ENCODE data around the gene ZNF606. TPM values are rescaled to one million over a fixed set of nuclear protein-coding genes. Genes with fewer than 3 reads are reported as not detected.

Gene ZNF606
- total and polyA plus RNA-seq, 5 donors from 2014 or later, result 1.6 to 10.3 (median 5.1) TPM

- peaks cover 17% of the 10 kb centered on the region for H3K36me3 Mint-ChIP-seq
- peaks cover 10 to 22% (median 11%) of the 10 kb centered on the region in 4 donors for H3K4me1 Mint-ChIP-seq
- H3K27ac Mint-ChIP-seq, result no peak overlapping the region
- H3K4me3 Mint-ChIP-seq, result no peak overlapping the region
- DNase-seq (no peak), ATAC-seq (ENCODE audit: low read depth in 2 of 2) (no peak)
- peaks cover 5% of the 10 kb centered on the region for H3K36me3 ChIP-seq (ENCODE audit: control insufficient read depth, insufficient read depth, low read length)
- no peaks in the 10 kb centered on the region for H3K27me3 ChIP-seq (ENCODE audit: control insufficient read depth, insufficient read depth, low read length)
- H3K9me3 Mint-ChIP-seq, result peaks cover 7 to 41% (median 13%) of the 10 kb centered on the region in 7 donors
- H3K27me3 Mint-ChIP-seq, result no peaks in the 10 kb centered on the region
- H3K9me3 ChIP-seq (ENCODE audit: control insufficient read depth in 2 of 2, low read length in 2 of 2), result peaks cover 28 to 48% of the 10 kb centered on the region in 2 experiments
- H3K4me3 ChIP-seq (ENCODE audit: low read depth, low read length), result no peak overlapping the region
- peaks cover 6% of the 10 kb centered on the region for H3K4me1 ChIP-seq (ENCODE audit: control insufficient read depth, insufficient read depth, low read length, poor library complexity, severe bottlenecking)
- H3K27ac ChIP-seq (ENCODE audit: insufficient read depth, low read length, poor library complexity, severe bottlenecking), result no peak overlapping the region
Observed at GRCh38 chr19:57949296-57949695, 53.3 kb downstream of the ZNF606 start.

GRCh38 chr19:57947419-57948134 lies 55.0 kb downstream of the ZNF606 start, which contains the start of gene ZNF256:
Gene ZNF256 (minus strand): TSS chr19:57947706. CDS start chr19:57947474, 232 bp downstream.
- H3K4me1 ChIP-seq (ENCODE audit: control insufficient read depth, insufficient read depth, low read length, poor library complexity, severe bottlenecking), result peaks cover 6% of the 10 kb centered on the region
- Mint-ChIP-seq H3K9me3 (peaks cover 7 to 46% (median 17%) of the 10 kb centered on the region in 7 donors), H3K4me3 (peak within 1 kb of the TSS; percentile 94 to 97 (median 96)), H3K4me1 (peaks cover 10 to 27% (median 11%) of the 10 kb centered on the region in 4 donors), H3K27me3 (no peaks in the 10 kb centered on the region), H3K27ac (peak within 1 kb of the TSS; percentile 89 to 94 (median 91)), H3K36me3 (peaks cover 34% of the 10 kb centered on the region)
- H3K4me3 ChIP-seq (ENCODE audit: low read depth, low read length), result peak within 1 kb of the TSS; percentile 87
- H3K36me3 ChIP-seq (ENCODE audit: control insufficient read depth, insufficient read depth, low read length), result peaks cover 22% of the 10 kb centered on the region
- ATAC-seq (ENCODE audit: low read depth in 2 of 2) (peak; percentile 96 to 97), DNase-seq (peak; percentile 73 to 94 (median 80))
- peaks cover 37 to 52% of the 10 kb centered on the region in 2 experiments for H3K9me3 ChIP-seq (ENCODE audit: control insufficient read depth in 2 of 2, low read length in 2 of 2)
- peak within 1 kb of the TSS; percentile 69 for H3K27ac ChIP-seq (ENCODE audit: insufficient read depth, low read length, poor library complexity, severe bottlenecking)
- H3K27me3 ChIP-seq (ENCODE audit: control insufficient read depth, insufficient read depth, low read length), result no peaks in the 10 kb centered on the region

GRCh38 chr19:57947088-57947418 lies 55.6 kb downstream of the ZNF606 start:
- ATAC-seq (ENCODE audit: low read depth in 2 of 2) (no peak), DNase-seq (no peak)
- Histone ChIP-seq H3K4me3 (ENCODE audit: low read depth, low read length) (peak overlapping the region; percentile 69), H3K27me3 (ENCODE audit: control insufficient read depth, insufficient read depth, low read length) (no peaks in the 10 kb centered on the region), H3K27ac (ENCODE audit: insufficient read depth, low read length, poor library complexity, severe bottlenecking) (peak overlapping the region; percentile 69), H3K4me1 (ENCODE audit: control insufficient read depth, insufficient read depth, low read length, poor library complexity, severe bottlenecking) (peaks cover 6% of the 10 kb centered on the region), H3K9me3 (ENCODE audit: control insufficient read depth in 2 of 2, low read length in 2 of 2) (peaks cover 42 to 57% of the 10 kb centered on the region in 2 experiments), H3K36me3 (ENCODE audit: control insufficient read depth, insufficient read depth, low read length) (peaks cover 27% of the 10 kb centered on the region)
- Mint-ChIP-seq H3K27ac (peak overlapping the region; percentile 68 to 91 (median 74)), H3K36me3 (peaks cover 39% of the 10 kb centered on the region), H3K4me3 (peak overlapping the region; percentile 59 to 96 (median 95)), H3K9me3 (peaks cover 7 to 52% (median 19%) of the 10 kb centered on the region in 7 donors), H3K27me3 (no peaks in the 10 kb centered on the region), H3K4me1 (peaks cover 10 to 27% (median 11%) of the 10 kb centered on the region in 4 donors)

GRCh38 chr19:57946316-57946715 lies 56.3 kb downstream of the ZNF606 start:
- DNase-seq (no peak), ATAC-seq (ENCODE audit: low read depth in 2 of 2) (no peak)
- H3K27me3 ChIP-seq (ENCODE audit: control insufficient read depth, insufficient read depth, low read length), result no peaks in the 10 kb centered on the region
- peaks cover 35% of the 10 kb centered on the region for H3K36me3 ChIP-seq (ENCODE audit: control insufficient read depth, insufficient read depth, low read length)
- H3K9me3 ChIP-seq (ENCODE audit: control insufficient read depth in 2 of 2, low read length in 2 of 2), result peaks cover 50 to 65% of the 10 kb centered on the region in 2 experiments
- peaks cover 6% of the 10 kb centered on the region for H3K4me1 ChIP-seq (ENCODE audit: control insufficient read depth, insufficient read depth, low read length, poor library complexity, severe bottlenecking)
- Mint-ChIP-seq H3K36me3 (peaks cover 47% of the 10 kb centered on the region), H3K9me3 (peaks cover 7 to 56% (median 26%) of the 10 kb centered on the region in 7 donors), H3K27ac (peak overlapping the region; percentile 10 to 68 (median 23)), H3K27me3 (no peaks in the 10 kb centered on the region), H3K4me3 (peak overlapping the region; percentile 59 to 96 (median 95)), H3K4me1 (peaks cover 10 to 27% (median 11%) of the 10 kb centered on the region in 4 donors)
- peak overlapping the region; percentile 69 for H3K4me3 ChIP-seq (ENCODE audit: low read depth, low read length)
- H3K27ac ChIP-seq (ENCODE audit: insufficient read depth, low read length, poor library complexity, severe bottlenecking), result no peak overlapping the region

GRCh38 chr19:57941593-57941992 lies 61.0 kb downstream of the ZNF606 start:
- Histone ChIP-seq H3K4me3 (ENCODE audit: low read depth, low read length) (peak overlapping the region; percentile 11), H3K36me3 (ENCODE audit: control insufficient read depth, insufficient read depth, low read length) (peaks cover 48% of the 10 kb centered on the region), H3K4me1 (ENCODE audit: control insufficient read depth, insufficient read depth, low read length, poor library complexity, severe bottlenecking) (peaks cover 1% of the 10 kb centered on the region), H3K27me3 (ENCODE audit: control insufficient read depth, insufficient read depth, low read length) (no peaks in the 10 kb centered on the region), H3K27ac (ENCODE audit: insufficient read depth, low read length, poor library complexity, severe bottlenecking) (no peak overlapping the region), H3K9me3 (ENCODE audit: control insufficient read depth in 2 of 2, low read length in 2 of 2) (peaks cover 64 to 95% of the 10 kb centered on the region in 2 experiments)
- H3K27me3 Mint-ChIP-seq, result no peaks in the 10 kb centered on the region
- ATAC-seq (ENCODE audit: low read depth in 2 of 2) (no peak), DNase-seq (no peak)
- H3K4me1 Mint-ChIP-seq, result peaks cover 7 to 17% (median 8%) of the 10 kb centered on the region in 4 donors
- peaks cover 74% of the 10 kb centered on the region for H3K36me3 Mint-ChIP-seq
- H3K27ac Mint-ChIP-seq, result peak overlapping the region in 1 of 3 donors; percentile 38
- peaks cover 6 to 84% (median 34%) of the 10 kb centered on the region in 7 donors for H3K9me3 Mint-ChIP-seq
- no peak overlapping the region for H3K4me3 Mint-ChIP-seq

GRCh38 chr19:57935731-57936130 lies 66.9 kb downstream of the ZNF606 start:
- peaks cover 35% of the 10 kb centered on the region for H3K36me3 Mint-ChIP-seq
- H3K27ac Mint-ChIP-seq, result no peak overlapping the region
- H3K4me3 Mint-ChIP-seq, result no peak overlapping the region
- no peak overlapping the region for H3K27ac ChIP-seq (ENCODE audit: insufficient read depth, low read length, poor library complexity, severe bottlenecking)
- H3K9me3 ChIP-seq (ENCODE audit: control insufficient read depth in 2 of 2, low read length in 2 of 2), result peaks cover 42 to 91% of the 10 kb centered on the region in 2 experiments
- H3K36me3 ChIP-seq (ENCODE audit: control insufficient read depth, insufficient read depth, low read length), result peaks cover 8% of the 10 kb centered on the region
- no peak overlapping the region for H3K4me3 ChIP-seq (ENCODE audit: low read depth, low read length)
- H3K27me3 Mint-ChIP-seq, result peaks cover 8% of the 10 kb centered on the region
- DNase-seq (no peak), ATAC-seq (ENCODE audit: low read depth in 2 of 2) (no peak)
- peaks cover 0 to 10% (median under 1%) of the 10 kb centered on the region in 4 donors for H3K4me1 Mint-ChIP-seq
- H3K4me1 ChIP-seq (ENCODE audit: control insufficient read depth, insufficient read depth, low read length, poor library complexity, severe bottlenecking), result no peaks in the 10 kb centered on the region
- H3K9me3 Mint-ChIP-seq, result peaks cover 2 to 73% (median 32%) of the 10 kb centered on the region in 7 donors
- H3K27me3 ChIP-seq (ENCODE audit: control insufficient read depth, insufficient read depth, low read length), result no peaks in the 10 kb centered on the region

- peak within 1 kb of the TSS in 2 of 3 donors; percentile 88 to 92 for H3K27ac Mint-ChIP-seq
- DNase-seq, result peak; percentile 3 to 53 (median 40)
- peak within 1 kb of the TSS; percentile 40 for H3K4me3 ChIP-seq (ENCODE audit: low read depth, low read length)
- H3K4me3 Mint-ChIP-seq, result peak within 1 kb of the TSS; percentile 63 to 88 (median 83)
- peak; percentile 69 to 91 for ATAC-seq (ENCODE audit: low read depth in 2 of 2)
- H3K4me1 Mint-ChIP-seq, result peaks cover 0 to 10% (median under 1%) of the 10 kb centered on the region in 4 donors
- H3K36me3 ChIP-seq (ENCODE audit: control insufficient read depth, insufficient read depth, low read length), result peaks cover 2% of the 10 kb centered on the region
- H3K36me3 Mint-ChIP-seq, result peaks cover 31% of the 10 kb centered on the region
- peaks cover 2 to 78% (median 33%) of the 10 kb centered on the region in 7 donors for H3K9me3 Mint-ChIP-seq
- H3K27me3 ChIP-seq (ENCODE audit: control insufficient read depth, insufficient read depth, low read length), result no peaks in the 10 kb centered on the region
- peaks cover 8% of the 10 kb centered on the region for H3K27me3 Mint-ChIP-seq
- H3K27ac ChIP-seq (ENCODE audit: insufficient read depth, low read length, poor library complexity, severe bottlenecking), result no peak within 1 kb of the TSS
- peaks cover 38 to 87% of the 10 kb centered on the region in 2 experiments for H3K9me3 ChIP-seq (ENCODE audit: control insufficient read depth in 2 of 2, low read length in 2 of 2)
- no peaks in the 10 kb centered on the region for H3K4me1 ChIP-seq (ENCODE audit: control insufficient read depth, insufficient read depth, low read length, poor library complexity, severe bottlenecking)
Observed at GRCh38 chr19:57934820-57935665, 67.6 kb downstream of the ZNF606 start, which contains the start of gene ZNF418. Gene ZNF418 (minus strand): TSS chr19:57935402. CDS start chr19:57933822, 1,580 bp downstream.

All from CD4-positive, CD25-positive, alpha-beta regulatory T cell (primary cell).